NCI-H146 treated with DMSO at 0.1 percent for 48 hours (cell line): ENCODE data around the gene PSMD6.

ENCODE experiments used
- DNase-seq: peaks from one replicate; lab custom pipeline; 2025; ENCODE audit not compliant: unreplicated experiment; lab: John Stamatoyannopoulos, UW

PSMD6 gene

GRCh38 chr3:64010199-64010598, 13.1 kb downstream of the PSMD6 start:
- no peak for DNase-seq

GRCh38 chr3:64009528-64009927, 13.8 kb downstream of the PSMD6 start:
- no peak for DNase-seq

- DNase-seq, result no peak
Measured at GRCh38 chr3:64008487-64009351, 14.6 kb downstream of the PSMD6 start.

DNA sequence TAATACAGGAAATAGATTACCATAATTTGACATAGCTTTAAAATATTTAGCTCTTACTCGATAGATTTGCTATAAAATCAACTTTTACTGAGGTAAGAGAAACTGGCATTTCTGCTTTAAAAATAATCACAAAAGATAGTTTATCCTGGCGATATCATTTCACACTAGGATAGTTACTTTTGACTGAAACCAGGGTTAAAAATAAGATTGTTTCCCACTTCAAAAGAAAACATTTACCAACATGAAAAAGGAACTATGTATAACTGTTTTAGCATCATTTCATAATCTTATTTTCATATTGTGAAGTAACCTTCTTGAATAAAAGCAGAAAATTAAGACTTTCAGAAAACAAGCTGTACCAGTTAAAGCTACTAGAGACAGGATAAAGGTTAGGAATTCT, 15.3 kb downstream of the PSMD6 start:
- DNase-seq, result no peak

GRCh38 chr3:64003589-64003988, 19.7 kb downstream of the PSMD6 start:
- DNase-seq, result no peak

GRCh38 chr3:64002233-64002632, 21.1 kb downstream of the PSMD6 start:
- no peak for DNase-seq

GRCh38 chr3:64000453-64001055, 22.7 kb downstream of the PSMD6 start:
- DNase-seq, result no peak

DNA sequence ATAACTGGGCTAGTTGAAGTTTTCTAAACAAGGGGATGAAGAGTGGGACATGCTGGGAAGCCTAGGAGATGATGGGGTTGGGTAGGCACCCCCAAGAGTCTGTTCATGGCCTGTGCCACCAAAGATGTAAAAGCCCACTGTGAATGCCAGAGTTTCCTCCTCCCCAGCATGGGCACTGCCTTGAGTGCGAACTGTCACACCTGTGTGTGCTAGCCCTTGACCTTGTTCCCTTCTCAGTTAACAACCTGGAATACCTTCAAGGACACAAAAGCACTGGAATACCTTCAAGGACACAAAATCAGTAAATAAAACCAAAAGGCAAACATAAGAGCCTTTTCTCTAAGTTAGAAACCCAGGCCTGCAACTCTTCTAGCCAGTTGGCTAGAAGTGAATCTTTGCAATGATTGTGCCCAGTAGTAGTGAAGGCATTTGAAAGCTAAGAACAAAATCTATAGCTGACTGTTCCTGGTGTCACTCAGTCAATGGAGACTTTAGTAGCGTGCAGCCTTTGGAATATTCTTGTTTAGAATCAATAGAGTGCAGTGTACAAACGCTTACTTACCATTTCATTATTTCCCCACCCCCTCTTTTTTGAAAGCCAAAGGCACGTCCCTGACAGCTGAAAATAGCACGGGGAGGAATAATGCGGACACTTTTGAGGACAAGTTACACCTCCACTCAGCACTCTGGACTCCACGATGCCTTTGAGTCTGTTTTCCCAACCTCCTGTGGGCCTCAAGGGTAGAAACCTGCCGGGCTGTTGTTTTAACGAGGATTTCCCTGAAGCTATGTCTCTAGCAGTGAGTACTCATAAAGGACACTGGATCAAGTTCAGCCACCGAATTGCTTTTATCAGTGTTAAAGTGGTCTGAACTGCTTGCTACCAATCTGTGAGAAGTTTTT, 24.2 kb downstream of the PSMD6 start:
- DNase-seq, result no peak

GRCh38 chr3:63995086-63995485, 28.2 kb downstream of the PSMD6 start:
- no peak for DNase-seq

GRCh38 chr3:63993653-63994079, 29.6 kb downstream of the PSMD6 start:
- no peak for DNase-seq

DNA sequence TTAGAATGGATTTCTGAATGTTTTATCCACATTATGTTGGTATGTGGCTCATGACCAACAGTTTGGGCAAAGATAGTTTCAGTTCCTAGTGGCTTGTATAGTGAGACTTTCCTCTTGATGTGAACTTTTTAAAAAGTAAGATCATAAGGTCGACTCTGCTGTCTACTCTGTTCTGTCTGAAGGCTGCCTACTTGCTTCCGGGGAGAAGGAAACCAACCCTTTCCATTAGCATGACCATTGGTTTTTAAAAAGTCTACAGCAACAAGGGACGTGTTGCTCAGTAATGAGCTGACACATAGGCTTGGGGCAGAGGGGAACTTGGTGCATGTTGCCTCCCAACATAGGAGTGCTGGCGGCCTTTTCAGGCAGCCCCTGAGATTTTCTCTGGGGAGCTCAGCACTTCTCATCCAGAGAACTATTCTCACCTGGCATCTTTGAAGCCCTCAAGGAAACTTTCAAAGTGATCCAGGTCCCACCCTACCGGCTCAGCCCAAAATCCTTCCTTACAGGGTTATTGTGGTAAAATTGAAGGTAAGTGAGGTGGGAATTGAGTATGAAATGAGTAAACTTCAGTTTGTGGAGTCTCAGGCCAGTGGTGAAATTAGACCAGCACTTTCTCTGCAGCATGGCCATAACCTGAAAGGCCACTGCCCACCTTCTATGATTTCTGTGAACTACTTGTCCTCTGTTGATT, 30.6 kb downstream of the PSMD6 start:
- no peak for DNase-seq

GRCh38 chr3:63991666-63992065, 31.6 kb downstream of the PSMD6 start:
- DNase-seq, result no peak

DNA sequence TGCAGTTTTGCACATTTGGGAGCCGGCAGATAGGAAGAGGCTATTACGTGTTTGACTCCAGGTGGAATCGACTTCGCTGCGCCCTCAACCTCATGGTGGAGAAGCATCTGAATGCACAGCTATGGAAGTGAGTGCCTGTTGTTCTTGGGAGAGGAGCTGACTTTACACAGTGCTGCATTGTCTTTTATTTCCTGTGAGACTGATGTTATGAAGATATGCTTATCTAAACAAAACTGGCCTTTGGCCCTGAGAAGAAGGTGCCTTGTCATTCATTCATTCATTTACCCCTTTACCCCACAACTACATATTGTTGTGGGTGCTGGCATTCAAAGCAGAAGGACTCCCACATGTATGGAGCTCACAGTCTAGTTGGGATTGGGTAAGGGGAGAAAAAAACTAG, 32.6 kb downstream of the PSMD6 start:
- DNase-seq, result no peak

- DNase-seq, result no peak
Measured at GRCh38 chr3:63990204-63990603, 33.1 kb downstream of the PSMD6 start.

DNA sequence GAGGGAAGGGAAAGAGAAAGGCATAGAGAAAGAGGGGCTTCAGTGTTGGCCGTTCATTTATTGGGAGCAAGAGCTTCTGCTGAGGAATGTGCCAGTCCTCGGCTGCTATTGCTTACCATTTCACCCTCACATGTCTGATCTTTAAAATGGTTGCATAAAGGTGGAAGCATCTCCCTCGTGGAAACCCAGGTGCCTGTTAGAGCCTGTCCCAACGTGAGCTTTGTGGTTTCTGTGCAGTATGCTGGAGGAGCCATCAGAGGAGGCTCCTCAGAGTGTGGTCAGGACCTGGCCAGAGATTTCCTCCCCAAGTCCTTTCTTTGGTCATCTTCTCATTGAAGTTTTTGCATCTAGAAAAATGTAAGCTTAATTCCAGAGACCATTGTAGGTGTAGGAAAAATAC, 34.4 kb downstream of the PSMD6 start:
- DNase-seq, result no peak

DNA sequence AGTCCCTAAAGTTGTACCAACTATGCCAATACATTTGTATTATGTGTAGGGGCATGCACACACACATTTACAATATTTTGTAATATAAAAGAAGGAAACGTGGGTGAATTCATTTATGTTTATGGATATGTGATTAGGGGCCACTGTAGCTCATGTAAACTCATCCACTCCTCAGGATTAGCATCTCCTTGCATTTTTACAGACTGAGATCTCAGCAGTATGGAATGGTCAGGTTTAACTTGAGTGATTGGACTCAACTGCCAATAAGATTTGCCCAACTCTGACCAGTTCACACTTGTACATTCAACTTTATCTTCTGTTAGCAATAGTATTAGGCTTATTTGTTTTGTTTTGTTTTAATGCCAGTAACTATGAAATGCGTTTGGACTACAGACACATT, 36.5 kb downstream of the PSMD6 start:
- DNase-seq, result no peak

DNA sequence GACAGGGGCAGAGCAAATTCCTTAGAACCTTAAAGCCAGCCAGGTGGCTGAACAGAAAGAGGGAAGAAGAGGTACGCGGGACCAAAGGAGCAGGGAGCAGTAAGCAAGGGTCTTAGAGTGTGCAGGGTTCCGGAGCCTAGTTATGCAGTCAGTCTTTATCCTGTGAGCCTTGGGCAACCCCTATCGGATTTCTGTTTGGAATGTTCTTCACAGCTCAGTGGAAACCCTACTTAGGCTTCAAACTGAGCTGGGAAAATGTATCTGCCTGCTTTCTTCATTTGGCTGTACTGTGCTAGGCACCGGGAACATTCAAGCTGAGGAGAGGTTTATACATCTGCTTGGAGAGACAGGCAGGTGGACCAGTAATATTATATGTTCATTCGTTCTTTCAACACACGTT, 37.1 kb downstream of the PSMD6 start:
- no peak for DNase-seq

DNA sequence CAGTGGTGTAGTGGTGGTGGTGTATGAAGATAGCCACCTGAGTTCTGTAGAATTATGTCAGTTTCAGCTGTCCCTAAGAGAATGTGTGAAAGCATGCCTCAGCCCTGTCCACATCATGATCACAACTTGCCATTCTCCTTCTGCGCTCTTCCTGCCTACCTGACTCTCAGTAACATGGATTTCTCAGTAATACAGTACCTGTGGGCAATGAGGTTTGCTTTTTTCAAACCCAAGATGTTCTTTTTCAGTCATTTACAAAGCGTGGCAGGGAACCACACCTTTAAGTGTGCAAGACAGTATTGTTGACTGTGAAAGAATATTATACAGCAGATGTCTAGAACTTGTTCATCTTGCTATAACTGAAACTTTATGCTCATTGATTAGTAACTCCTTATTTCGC, 38.9 kb downstream of the PSMD6 start:
- DNase-seq, result no peak

GRCh38 chr3:63981980-63982379, 41.3 kb downstream of the PSMD6 start:
- no peak for DNase-seq

- DNase-seq, result no peak
Measured at GRCh38 chr3:63980830-63981498, 42.3 kb downstream of the PSMD6 start.
